A549 (cell line): ENCODE data around the gene BAIAP2L1. TPM values are rescaled to one million over a fixed set of nuclear protein-coding genes. Genes with fewer than 3 reads are reported as not detected.

Experiments used
- ATAC-seq, 2 experiments: fragments of 200-7000 bp in 1 of 2; fragments of >200 bp in 1 of 2; cut with Nextera tagmentation in 1 of 2; cut with Tn5 transposase in 1 of 2; 3 replicates each; pipeline versions ENCODE4 v1.8.0 to v1.9.1; 2018 to 2020; ENCODE audit warnings: mild to moderate bottlenecking in 1 of 2, moderate library complexity in 1 of 2
- CTCF ChIA-PET: fragments of 300-600 bp; sonication (Branson Sonifier 250); formaldehyde crosslinking; extraction: SDS; loops from one replicate; lab custom pipeline; 2021; ENCODE audit warnings: antibody characterized with exemption, inconsistent platforms; lab: Yijun Ruan, JAX
- POLR2A ChIA-PET: fragments of 350-600 bp; formaldehyde crosslinking; extraction: SDS; loops from one replicate; lab custom pipeline; 2021; ENCODE audit warnings: antibody characterized with exemption, inconsistent platforms; lab: Yijun Ruan, JAX
- DNase-seq, 2 experiments: peaks; one replicate each; pipeline versions ENCODE4 v3.0.0 to v3.0.0-alpha.2; 2011 to 2016; ENCODE audit warnings: low read depth in 1 of 2, low spot score in 1 of 2
- FAIRE-seq: peaks from 2 replicates; lab custom pipeline; 2011; peaks lifted over from hg19 to GRCh38; lab: Jason Lieb, UNC
- H3K27ac ChIP-seq, 2 experiments: fragments of >200 bp; sonication (Bioruptor Twin); formaldehyde crosslinking; 3 replicates each; pipeline ENCODE4 v1.5.1; 2016 to 2017
- H3K4me1 ChIP-seq: fragments of >200 bp; sonication (Bioruptor Twin); formaldehyde crosslinking; 3 replicates; pipeline ENCODE4 v1.6.1; 2016
- H3K4me2 ChIP-seq: fragments of >200 bp; sonication (Bioruptor Twin); formaldehyde crosslinking; 3 replicates; pipeline ENCODE4 v1.6.1; 2016
- H3K4me3 ChIP-seq: fragments of >200 bp; sonication (Bioruptor Twin); formaldehyde crosslinking; 3 replicates; pipeline ENCODE4 v1.5.1; 2016
- H3K9me3 ChIP-seq: fragments of >200 bp; sonication (Bioruptor Twin); formaldehyde crosslinking; 3 replicates; pipeline ENCODE4 v1.6.1; 2016
- CBX8 ChIP-seq: fragments of 200-600 bp; sonication (generic); IDR thresholded peaks from 2 replicates; pipeline ENCODE4 v1.6.1; 2016
- EP300 ChIP-seq, 2 experiments: fragments of >200 bp; sonication (Bioruptor Twin); formaldehyde crosslinking; IDR thresholded peaks; 2 replicates in 1 of 2; 3 replicates in 1 of 2; pipeline ENCODE4 v1.6.1; 2016 to 2017
- ESRRA ChIP-seq: fragments of 150-350 bp; IDR thresholded peaks from 2 replicates; pipeline ENCODE4 v1.6.1; 2014; ENCODE audit warnings: mild to moderate bottlenecking, low read length, borderline replicate concordance
- HDAC2 ChIP-seq: fragments of 200-600 bp; sonication (generic); IDR thresholded peaks from 2 replicates; pipeline ENCODE4 v1.6.1; 2016
- HOXA7 ChIP-seq: fragments of 250-450 bp; sonication (Bioruptor Pico); IDR thresholded peaks from 2 replicates; pipeline ENCODE4 v1.5.0; 2020; ENCODE audit warnings: mild to moderate bottlenecking, moderate library complexity
- JUN ChIP-seq, 2 experiments: fragments of >200 bp; sonication (Bioruptor Twin); formaldehyde crosslinking; IDR thresholded peaks; 2 replicates in 1 of 2; 3 replicates in 1 of 2; pipeline ENCODE4 v1.6.1; 2016 to 2017
- MAFK ChIP-seq: fragments of 450-650 bp; IDR thresholded peaks from 2 replicates; pipeline ENCODE4 v1.6.1; 2014; ENCODE audit not compliant: partially characterized antibody
- NR3C1 ChIP-seq: fragments of >200 bp; sonication (Bioruptor Twin); formaldehyde crosslinking; IDR thresholded peaks from 3 replicates; pipeline ENCODE4 v1.6.1; 2017
- PHF8 ChIP-seq: fragments of 200-600 bp; sonication (generic); IDR thresholded peaks from 2 replicates; pipeline ENCODE4 v1.6.1; 2016; ENCODE audit warnings: low read depth, mild to moderate bottlenecking, antibody characterized with exemption, moderate library complexity, borderline replicate concordance
- POLR2A ChIP-seq: IDR thresholded peaks from 2 replicates; pipeline ENCODE4 v1.6.1; 2012; ENCODE audit warnings: mild to moderate bottlenecking, low read length
- POLR2AphosphoS2 ChIP-seq: conservative IDR thresholded peaks from 2 replicates; pipeline ENCODE4 v1.6.1; 2012; ENCODE audit warnings: low read length, improper control_type of control experiment, inconsistent platforms
- RARB ChIP-seq: fragments of 250-450 bp; sonication (Bioruptor Pico); IDR thresholded peaks from 2 replicates; pipeline ENCODE4 v1.8.0; 2021; ENCODE audit warnings: mild to moderate bottlenecking, moderate library complexity
- SMC3 ChIP-seq: fragments of >200 bp; sonication (Bioruptor Twin); formaldehyde crosslinking; IDR thresholded peaks from 3 replicates; pipeline ENCODE4 v1.6.1; 2018; ENCODE audit warnings: inconsistent platforms
- TFCP2L1 ChIP-seq: fragments of 250-450 bp; sonication (Bioruptor Pico); IDR thresholded peaks from 2 replicates; pipeline ENCODE4 v1.5.0; 2021; ENCODE audit warnings: mild to moderate bottlenecking
- TP53 ChIP-seq: fragments of 250-450 bp; sonication (Bioruptor Pico); IDR thresholded peaks from 2 replicates; pipeline ENCODE4 v1.5.0; 2021; ENCODE audit warnings: mild to moderate bottlenecking, moderate library complexity
- ZC3H11A ChIP-seq: fragments of 450-650 bp; IDR thresholded peaks from 2 replicates; pipeline ENCODE4 v1.6.1; 2014; ENCODE audit warnings: antibody characterized with exemption, mild to moderate bottlenecking
- WGBS: methylation state at CpG from one replicate; pipeline ENCODE4 v1.1.6; 2017; ENCODE audit errors: missing lambda C conversion rate; 5-methylcytosine and 5-hydroxymethylcytosine counted together
- polyA plus RNA-seq, 4 experiments: library from polyadenylated mRNA; depleted of rRNA in 3 of 4; stranded (reverse); fragments of >200 nt; fragmentation: RNase III in 1 of 4; extraction: RNeasy Plus Mini Kit Qiagen cat#74134 plus additional on column Dnase treatment in 1 of 4; gene quantifications; 2 replicates in 3 of 4; 3 replicates in 1 of 4; pipeline ENCODE4 v1.2.3, GENCODE V29; 2011 to 2017
- TF ChIP-seq, protein P1 (sequence below): fragments of >200 bp; sonication (Bioruptor Twin); formaldehyde crosslinking; IDR thresholded peaks from 3 replicates; pipeline ENCODE4 v1.6.1; 2016
- TF ChIP-seq, protein P2 (sequence below): fragments of >200 bp; sonication (Bioruptor Twin); formaldehyde crosslinking; IDR thresholded peaks from 3 replicates; pipeline ENCODE4 v1.5.1; 2016
- TF ChIP-seq, protein P3 (sequence below): fragments of 150-350 bp; IDR thresholded peaks from 2 replicates; pipeline ENCODE4 v1.6.1; 2014; ENCODE audit warnings: low read depth, mild to moderate bottlenecking, low read length
- TF ChIP-seq, protein P4 (sequence below): IDR thresholded peaks from 2 replicates; pipeline ENCODE4 v1.6.1; 2012; ENCODE audit warnings: low read depth, borderline replicate concordance

The BAIAP2L1 gene
- polyA plus RNA-seq, 2 of the 4 experiments (the other 2 are of a cell fraction): 39.4 to 89.3 TPM

DNA sequence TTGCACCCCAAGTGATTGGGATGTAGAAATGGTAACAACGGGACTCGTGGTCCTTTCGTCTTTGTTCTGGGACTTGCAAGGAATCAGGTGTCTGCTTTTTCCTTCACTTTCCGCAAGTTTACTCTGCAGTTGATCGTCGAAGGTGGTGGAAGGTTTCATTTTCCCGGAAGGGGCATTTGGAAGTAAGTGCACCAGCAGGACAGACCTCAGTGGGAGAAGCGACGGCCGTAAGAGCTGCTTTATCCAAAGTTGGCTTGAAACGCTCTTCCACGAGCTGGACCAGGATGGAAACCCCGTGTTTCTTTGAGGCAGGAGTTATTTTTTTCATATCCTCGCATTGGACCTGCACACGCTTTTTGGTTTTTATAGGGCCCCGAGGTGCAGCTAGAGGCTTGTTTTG, 118.2 kb downstream of the BAIAP2L1 start:
- WGBS: 59% methylated on average over 16 of the region's 16 CpGs
- H3K27ac ChIP-seq: peak overlapping the region; percentile 98 to 99
- no peak for FAIRE-seq
- no peak for ATAC-seq
- peaks cover 69% of the 10 kb centered on the region for H3K4me1 ChIP-seq
- ChIA-PET CTCF (interaction anchor here (0.8 to 1.2 kb wide), 3 partner anchors 12 to 138 kb away, joined by 3 to 7 read pairs (median 3); partner anchors contain the start of gene BAIAP2L1), POLR2A (no interaction called here)
- H3K4me3 ChIP-seq: peak overlapping the region; percentile 98
- no peaks in the 10 kb centered on the region for H3K9me3 ChIP-seq
- no peak for TF ChIP-seq TP53 (CRISPR knock-in tag)
- TF ChIP-seq TFCP2L1: 0 out of 2 replicates have a peak, but pooled peaks have one; percentile 38
- peak overlapping the region; percentile 98 for H3K4me2 ChIP-seq
- DNase-seq: no peak

DNA sequence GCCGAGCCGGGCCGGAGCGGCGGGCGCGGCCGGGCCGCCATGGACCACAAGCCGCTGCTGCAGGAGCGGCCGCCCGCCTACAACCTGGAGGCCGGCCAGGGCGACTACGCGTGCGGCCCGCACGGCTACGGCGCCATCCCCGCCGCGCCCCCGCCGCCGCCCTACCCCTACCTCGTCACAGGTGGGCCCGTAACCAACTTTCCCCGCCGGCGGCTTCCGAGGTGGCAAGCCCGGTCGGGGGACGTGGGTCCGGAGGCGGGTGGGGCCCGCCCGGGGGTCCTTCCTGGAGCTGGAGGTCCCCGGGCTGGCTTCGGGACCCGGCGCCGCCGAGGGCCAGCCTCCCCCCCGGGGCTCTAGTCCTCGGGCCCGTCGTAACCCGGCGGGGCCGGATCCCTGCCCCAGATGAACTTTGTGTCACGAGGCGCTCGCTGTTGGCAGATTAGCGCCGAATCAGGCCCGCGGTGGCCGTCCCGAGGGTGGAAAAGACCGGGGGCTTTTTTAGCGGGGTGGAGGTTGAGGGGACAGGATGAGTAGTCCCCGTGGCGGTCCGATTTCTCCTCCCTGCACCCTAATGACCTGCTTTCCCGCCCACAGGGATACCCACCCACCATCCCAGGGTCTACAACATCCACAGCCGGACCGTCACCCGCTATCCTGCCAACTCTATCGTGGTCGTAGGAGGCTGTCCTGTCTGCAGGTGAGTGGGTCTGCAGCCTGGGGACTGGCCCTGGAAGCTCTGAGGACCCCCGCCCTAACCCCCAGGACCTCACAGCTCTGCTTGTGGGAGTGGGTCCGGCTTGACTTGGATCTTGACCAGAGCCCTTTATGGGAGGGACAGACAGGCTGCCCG, 118.9 kb downstream of the BAIAP2L1 start:
- no peaks in the 10 kb centered on the region for H3K9me3 ChIP-seq
- ChIA-PET CTCF (interaction anchor here (1.1 to 1.2 kb wide), 2 partner anchors 12 to 119 kb away, joined by 3 to 7 read pairs; partner anchors contain the start of gene BAIAP2L1), POLR2A (interaction anchor here (2.3 kb wide), 1 partner anchor 15 kb away, joined by 6 read pairs; no protein-coding TSS in a partner anchor)
- 12% methylated on average over 7 of the region's 77 CpGs for WGBS
- ATAC-seq (peak in 1 of 2 experiments; percentile 21; a peak in 4 of 6 replicates), FAIRE-seq (no peak), DNase-seq (no peak)
- H3K4me2 ChIP-seq: peak overlapping the region; percentile 98
- peak in 1 of 2 experiments; percentile 9; a peak in 1 of 5 replicates for TF ChIP-seq JUN (IDR thresholded peaks at IDR 0.05)
- peak; percentile 26; the same call in 1 of the 2 replicates for TF ChIP-seq PHF8
- TF ChIP-seq NR3C1: no peak
- peak overlapping the region; percentile 98 for H3K4me3 ChIP-seq
- H3K4me1 ChIP-seq: peaks cover 63% of the 10 kb centered on the region
- H3K27ac ChIP-seq: peak overlapping the region; percentile 98 to 99

DNA sequence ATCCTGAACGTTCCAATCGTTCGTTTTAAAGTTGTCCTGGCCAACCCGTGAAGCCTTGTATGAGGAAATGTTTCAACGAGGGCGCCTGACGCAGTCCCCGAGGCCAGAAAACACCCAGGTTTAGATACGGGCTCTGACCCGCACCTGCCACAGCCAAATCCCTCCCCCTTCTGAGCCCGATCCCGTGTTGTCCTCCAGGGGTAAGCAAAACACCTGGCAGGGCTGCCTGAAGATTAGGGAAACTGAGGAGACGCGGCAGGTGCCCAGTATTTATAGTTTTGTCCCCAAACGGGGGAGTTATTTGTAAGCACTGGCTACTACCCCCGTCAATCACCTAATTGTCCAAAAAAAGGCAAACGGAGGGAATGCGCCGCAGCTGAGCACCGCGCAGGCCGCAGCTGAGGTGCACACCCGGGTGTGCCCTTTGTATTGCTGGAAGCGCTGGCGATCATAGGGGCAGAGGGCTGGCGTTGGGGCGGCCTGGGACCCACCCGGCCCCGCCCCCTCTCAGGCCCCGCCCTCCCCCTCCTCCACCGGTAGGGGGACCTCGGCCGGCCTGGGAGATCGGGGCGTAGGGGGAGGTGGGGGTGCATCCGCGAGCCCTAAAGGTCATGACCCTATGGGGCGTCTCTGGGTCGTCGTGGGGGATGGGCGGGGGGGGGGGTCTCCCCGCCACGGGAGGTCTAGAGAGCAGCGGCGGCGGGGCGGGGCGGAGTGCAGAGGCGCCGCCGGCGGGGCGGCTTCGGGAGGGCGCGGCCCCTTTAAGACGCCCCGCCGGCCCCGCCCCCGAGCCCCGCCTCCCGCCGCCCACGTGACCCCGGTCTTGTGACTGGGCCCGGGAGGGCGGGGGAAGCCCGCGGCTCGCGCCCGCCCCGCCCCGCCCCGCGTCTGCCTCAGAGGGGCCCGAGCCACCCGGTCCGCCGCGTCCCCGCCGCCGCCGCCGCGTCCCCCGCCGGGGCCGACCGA, 119.8 kb downstream of the BAIAP2L1 start, which contains the start of gene BRI3:
TSS of gene BRI3 (plus strand) at position 896 of the 966 bp plus-strand sequence. CDS start 110 bp downstream, outside the sequence.
- peak within 1 kb of the TSS; percentile 98 to 99 for H3K27ac ChIP-seq
- ChIA-PET POLR2A (interaction anchor here (2.3 kb wide), 1 partner anchor 14 kb away, joined by 6 read pairs; no protein-coding TSS in a partner anchor), CTCF (interaction anchor here (1.4 kb wide), 1 partner anchor 14 kb away, joined by 3 read pairs; no protein-coding TSS in a partner anchor)
- ATAC-seq (peak; percentile 76 to 79), FAIRE-seq (no peak), DNase-seq (peak; percentile 85 to 90)
- peak within 1 kb of the TSS; percentile 98 for H3K4me2 ChIP-seq
- TF ChIP-seq, protein P1, sequence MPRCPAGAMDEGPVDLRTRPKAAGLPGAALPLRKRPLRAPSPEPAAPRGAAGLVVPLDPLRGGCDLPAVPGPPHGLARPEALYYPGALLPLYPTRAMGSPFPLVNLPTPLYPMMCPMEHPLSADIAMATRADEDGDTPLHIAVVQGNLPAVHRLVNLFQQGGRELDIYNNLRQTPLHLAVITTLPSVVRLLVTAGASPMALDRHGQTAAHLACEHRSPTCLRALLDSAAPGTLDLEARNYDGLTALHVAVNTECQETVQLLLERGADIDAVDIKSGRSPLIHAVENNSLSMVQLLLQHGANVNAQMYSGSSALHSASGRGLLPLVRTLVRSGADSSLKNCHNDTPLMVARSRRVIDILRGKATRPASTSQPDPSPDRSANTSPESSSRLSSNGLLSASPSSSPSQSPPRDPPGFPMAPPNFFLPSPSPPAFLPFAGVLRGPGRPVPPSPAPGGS: no peak; the same call in 2 of the 3 replicates
- TF ChIP-seq EP300 (IDR thresholded peaks at IDR 0.05) (peak in 1 of 2 experiments; percentile 36; a peak in 1 of 5 replicates), JUN (IDR thresholded peaks at IDR 0.05) (peak; percentile 40 to 76; a peak in 3 of 5 replicates), POLR2A (peak; percentile 91), ESRRA (no peak), PHF8 (peak; percentile 70; the same call in 1 of the 2 replicates)
- 14% methylated on average over 22 of the region's 92 CpGs for WGBS
- peaks cover 63% of the 10 kb centered on the region for H3K4me1 ChIP-seq
- H3K9me3 ChIP-seq: no peaks in the 10 kb centered on the region
- peak within 1 kb of the TSS; percentile 98 for H3K4me3 ChIP-seq

DNA sequence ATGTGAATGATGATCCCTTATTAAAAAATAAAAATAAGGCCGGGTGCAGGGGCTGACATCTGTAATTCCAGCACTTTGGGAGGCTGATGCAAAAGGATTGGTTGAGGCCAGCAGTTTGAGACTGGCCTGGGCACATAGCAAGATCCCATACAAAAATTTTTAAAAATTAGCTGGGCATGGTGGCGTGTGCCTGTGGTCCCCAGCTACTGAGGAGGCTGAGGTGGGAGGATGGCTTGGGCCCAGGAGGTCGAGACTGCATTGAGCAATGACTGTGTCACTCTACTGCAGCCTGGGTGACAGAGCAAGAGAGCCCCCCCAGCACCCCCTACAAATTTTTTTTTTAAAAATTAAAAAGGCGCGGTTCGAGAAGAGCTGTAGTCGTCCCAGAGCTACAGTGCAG, 120.6 kb downstream of the BAIAP2L1 start:
- ChIA-PET POLR2A (interaction anchor here (0.6 to 2.3 kb wide), 3 partner anchors 14 to 392 kb away, joined by 3 to 6 read pairs (median 3); no protein-coding TSS in a partner anchor), CTCF (interaction anchor here (1.0 to 1.4 kb wide), 2 partner anchors 8 to 14 kb away, joined by 3 read pairs; no protein-coding TSS in a partner anchor)
- Histone ChIP-seq H3K4me2 (peak overlapping the region; percentile 89), H3K4me3 (peak overlapping the region; percentile 98; the same call in 1 of the 3 replicates), H3K27ac (peak overlapping the region; percentile 98 to 99), H3K4me1 (peaks cover 63% of the 10 kb centered on the region), H3K9me3 (no peaks in the 10 kb centered on the region)
- 87% methylated on average over 7 of the region's 7 CpGs for WGBS
- no peak for ATAC-seq
- no peak for FAIRE-seq
- DNase-seq: no peak
- TF ChIP-seq HOXA7 (CRISPR knock-in tag) (no peak), SMC3 (no peak), POLR2AphosphoS2 (no peak), RARB (CRISPR knock-in tag) (no peak), CBX8 (no peak), TFCP2L1 (no peak), ZC3H11A (no peak), HDAC2 (no peak), PHF8 (no peak), MAFK (no peak)
- TF ChIP-seq, protein P2, sequence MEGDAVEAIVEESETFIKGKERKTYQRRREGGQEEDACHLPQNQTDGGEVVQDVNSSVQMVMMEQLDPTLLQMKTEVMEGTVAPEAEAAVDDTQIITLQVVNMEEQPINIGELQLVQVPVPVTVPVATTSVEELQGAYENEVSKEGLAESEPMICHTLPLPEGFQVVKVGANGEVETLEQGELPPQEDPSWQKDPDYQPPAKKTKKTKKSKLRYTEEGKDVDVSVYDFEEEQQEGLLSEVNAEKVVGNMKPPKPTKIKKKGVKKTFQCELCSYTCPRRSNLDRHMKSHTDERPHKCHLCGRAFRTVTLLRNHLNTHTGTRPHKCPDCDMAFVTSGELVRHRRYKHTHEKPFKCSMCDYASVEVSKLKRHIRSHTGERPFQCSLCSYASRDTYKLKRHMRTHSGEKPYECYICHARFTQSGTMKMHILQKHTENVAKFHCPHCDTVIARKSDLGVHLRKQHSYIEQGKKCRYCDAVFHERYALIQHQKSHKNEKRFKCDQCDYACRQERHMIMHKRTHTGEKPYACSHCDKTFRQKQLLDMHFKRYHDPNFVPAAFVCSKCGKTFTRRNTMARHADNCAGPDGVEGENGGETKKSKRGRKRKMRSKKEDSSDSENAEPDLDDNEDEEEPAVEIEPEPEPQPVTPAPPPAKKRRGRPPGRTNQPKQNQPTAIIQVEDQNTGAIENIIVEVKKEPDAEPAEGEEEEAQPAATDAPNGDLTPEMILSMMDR: no peak
- TF ChIP-seq, protein P3, sequence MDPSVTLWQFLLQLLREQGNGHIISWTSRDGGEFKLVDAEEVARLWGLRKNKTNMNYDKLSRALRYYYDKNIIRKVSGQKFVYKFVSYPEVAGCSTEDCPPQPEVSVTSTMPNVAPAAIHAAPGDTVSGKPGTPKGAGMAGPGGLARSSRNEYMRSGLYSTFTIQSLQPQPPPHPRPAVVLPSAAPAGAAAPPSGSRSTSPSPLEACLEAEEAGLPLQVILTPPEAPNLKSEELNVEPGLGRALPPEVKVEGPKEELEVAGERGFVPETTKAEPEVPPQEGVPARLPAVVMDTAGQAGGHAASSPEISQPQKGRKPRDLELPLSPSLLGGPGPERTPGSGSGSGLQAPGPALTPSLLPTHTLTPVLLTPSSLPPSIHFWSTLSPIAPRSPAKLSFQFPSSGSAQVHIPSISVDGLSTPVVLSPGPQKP: no peak
- TF ChIP-seq, protein P4, sequence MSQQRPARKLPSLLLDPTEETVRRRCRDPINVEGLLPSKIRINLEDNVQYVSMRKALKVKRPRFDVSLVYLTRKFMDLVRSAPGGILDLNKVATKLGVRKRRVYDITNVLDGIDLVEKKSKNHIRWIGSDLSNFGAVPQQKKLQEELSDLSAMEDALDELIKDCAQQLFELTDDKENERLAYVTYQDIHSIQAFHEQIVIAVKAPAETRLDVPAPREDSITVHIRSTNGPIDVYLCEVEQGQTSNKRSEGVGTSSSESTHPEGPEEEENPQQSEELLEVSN: no peak
